Esophagus mucosa (tissue), 1 donor: ENCODE results near the gene AQP2. TPM values are rescaled to one million over a fixed set of nuclear protein-coding genes. Genes with fewer than 3 reads are reported as not detected.

Source experiments
- ATAC-seq: fragments of 200-7000 bp; cut with Tn5 transposase; one replicate; pipeline ENCODE4 v1.9.1; 2020
- total RNA-seq: library from RNA; stranded (reverse); gene quantifications from one replicate; pipeline ENCODE4 v1.2.4, GENCODE V29; 2023
- donor health status: DM: yes; HTN: yes; CAD: no.

AQP2 gene
- total RNA-seq, 1 donor from 2014 or later: not detected

- ATAC-seq: no peak
These were observed 47.9 kb downstream of the AQP2 start for GRCh38 chr12:49998453-49998852.

- no peak for ATAC-seq
These were observed 53.1 kb downstream of the AQP2 start for GRCh38 chr12:50003595-50003994.

- ATAC-seq: no peak
These were observed 54.2 kb downstream of the AQP2 start for GRCh38 chr12:50004696-50005095.

- no peak for ATAC-seq
These were observed 54.6 kb downstream of the AQP2 start for GRCh38 chr12:50005175-50005574.

GRCh38 chr12:50006280-50006679 lies 55.7 kb downstream of the AQP2 start:
- no peak for ATAC-seq

- ATAC-seq: no peak
These were observed 56.4 kb downstream of the AQP2 start for GRCh38 chr12:50006754-50007442.

Other genes with a start within 250 kb of the AQP2 start
- 3.0 TPM for gene FMNL3, start 243.3 kb upstream of the AQP2 start, total RNA-seq
- gene TMBIM6, start 209.2 kb upstream of the AQP2 start, total RNA-seq: 386 TPM
- gene NCKAP5L, start 122.3 kb upstream of the AQP2 start, total RNA-seq: 3.9 TPM
- gene BCDIN3D, start 107.6 kb upstream of the AQP2 start, total RNA-seq: 3.9 TPM
- gene FAIM2, start 46.8 kb upstream of the AQP2 start, total RNA-seq: 0.04 TPM
- gene AQP5, start 11.1 kb downstream of the AQP2 start, total RNA-seq: 1.3 TPM
- not detected for gene AQP6, start 22.2 kb downstream of the AQP2 start, total RNA-seq
- gene RACGAP1, start 74.8 kb downstream of the AQP2 start, total RNA-seq: 47.6 TPM
- 2.1 TPM for gene ASIC1, start 106.9 kb downstream of the AQP2 start, total RNA-seq
- gene SMARCD1, start 134.6 kb downstream of the AQP2 start, total RNA-seq: 28.8 TPM
- 0.56 TPM for gene GPD1, start 153.3 kb downstream of the AQP2 start, total RNA-seq
- gene COX14, start 161.5 kb downstream of the AQP2 start, total RNA-seq: 37.9 TPM
- gene CERS5, start 216.6 kb downstream of the AQP2 start, total RNA-seq: 21.9 TPM